Lower leg skin (tissue), 4 donors: ENCODE measurements around the gene ZC3H12C. TPM values are rescaled to one million over a fixed set of nuclear protein-coding genes. Genes with fewer than 3 reads are reported as not detected.
A peak's percentile ranks its signal among the peaks of the same experiment; 100 is the strongest.

Source experiments
- DNase-seq, 2 donors: peaks; one replicate each; pipeline ENCODE4 v3.0.0-alpha.2; 2019; ENCODE audit warnings: low spot score in 2 of 2
- H3K4me3 ChIP-seq: fragments of 200-600 bp; sonication (generic); 2 replicates; pipeline ENCODE4 v1.5.1; 2017; ENCODE audit warnings: mild to moderate bottlenecking, low read depth; ENCODE audit not compliant: poor library complexity, severe bottlenecking
- CTCF ChIP-seq, 3 donors: fragments of 450-650 bp; IDR thresholded peaks; one replicate each; pipeline ENCODE4 v1.5.1; 2016; ENCODE audit warnings: antibody characterized with exemption in 3 of 3, mild to moderate bottlenecking in 3 of 3, moderate library complexity in 2 of 3
- POLR2A ChIP-seq, 2 donors: fragments of 450-650 bp; IDR thresholded peaks; one replicate each; pipeline ENCODE4 v1.6.1; 2016 to 2017; ENCODE audit warnings: antibody characterized with exemption in 2 of 2, mild to moderate bottlenecking in 1 of 2, moderate library complexity in 1 of 2
- WGBS, 2 donors: methylation state at CpG; one replicate each; pipeline ENCODE4 v1.1.5; 2018; 5-methylcytosine and 5-hydroxymethylcytosine counted together
- intact Hi-C: fragments of 100-400 bp; cut with DNase I; formaldehyde crosslinking; loops from one replicate; pipeline ENCODE4 v1.15.0; 2023; ENCODE audit warnings: low total_unique reads
- total RNA-seq, 4 donors: library from RNA; depleted of rRNA; stranded (reverse); fragments of >200 nt; gene quantifications; one replicate each; pipeline ENCODE4 v1.1.0, GENCODE V29; 2016

The ZC3H12C gene
- total RNA-seq, 4 donors from 2014 or later, result 13.7 to 22.6 (median 14.6) TPM

GRCh38 chr11:110090466-110091026, 2.6 kb upstream of the ZC3H12C start:
- TF ChIP-seq POLR2A (IDR thresholded peaks at IDR 0.05), result no peak
- TF ChIP-seq CTCF (IDR thresholded peaks at IDR 0.05), result no peak
- H3K4me3 ChIP-seq, result no peak overlapping the region
- WGBS, 2 donors, result 81 to 83% methylated on average over 6 of the region's 6 CpGs
- intact Hi-C loops, result no loop called here
- no peak for DNase-seq

- intact Hi-C loops, result no loop called here
- WGBS, 2 donors, result 9 to 24% methylated on average over 11 of the region's 11 CpGs
- TF ChIP-seq POLR2A (IDR thresholded peaks at IDR 0.05), result no peak
- TF ChIP-seq CTCF (IDR thresholded peaks at IDR 0.05), result no peak
- DNase-seq, result no peak
- H3K4me3 ChIP-seq, result peak overlapping the region; percentile 58
These were observed 1.1 kb upstream of the ZC3H12C start for GRCh38 chr11:110092111-110092514.

- H3K4me3 ChIP-seq, result peak overlapping the region; percentile 70
- intact Hi-C loops, result no loop called here
- peak; percentile 37 to 90 for DNase-seq
- 1% methylated on average over 32 to 72 of the region's 80 CpGs for WGBS, 2 donors
- TF ChIP-seq POLR2A (IDR thresholded peaks at IDR 0.05), result no peak
- no peak for TF ChIP-seq CTCF (IDR thresholded peaks at IDR 0.05)
These were observed 460 bp downstream of the ZC3H12C start for GRCh38 chr11:110093407-110094297.

- intact Hi-C loops, result no loop called here
- no peak for TF ChIP-seq POLR2A (IDR thresholded peaks at IDR 0.05)
- no peak for TF ChIP-seq CTCF (IDR thresholded peaks at IDR 0.05)
- H3K4me3 ChIP-seq, result no peak overlapping the region
- no peak for DNase-seq
- WGBS, 2 donors, result 33 to 34% methylated on average over 9 of the region's 9 CpGs
These were observed 1.4 kb downstream of the ZC3H12C start for GRCh38 chr11:110094298-110095285.

- intact Hi-C loops, result no loop called here
- 53 to 57% methylated on average over 5 of the region's 5 CpGs for WGBS, 2 donors
- TF ChIP-seq CTCF (IDR thresholded peaks at IDR 0.05) (no peak), POLR2A (IDR thresholded peaks at IDR 0.05) (no peak)
- no peak for DNase-seq
- no peak overlapping the region for H3K4me3 ChIP-seq
These were observed 2.4 kb downstream of the ZC3H12C start for GRCh38 chr11:110095554-110095953.
